Activated T-helper 1 cell treated with anti-CD3 and anti-CD28 coated beads, Interleukin-12 subunit alpha, Interleukin-12 subunit beta, Interleukin-2, Interleukin-4 antibody, amounts not matched to agents 30 ng/mL and 10 ng/mL and 1 ng/mL, durations not matched to agents 14 hours and 24 hours and 36 hours (primary cell): ENCODE data around the gene LUZP1. TPM values are rescaled to one million over a fixed set of nuclear protein-coding genes. Genes with fewer than 3 reads are reported as not detected.

Experiments
- DNase-seq: peaks from one replicate; pipeline ENCODE4 v3.0.0; 2021; ENCODE audit warnings: low spot score
- H3K27ac Mint-ChIP-seq: one replicate; pipeline ENCODE4 v1.8.0; 2021; ENCODE audit warnings: mild to moderate bottlenecking, mixed read lengths
- H3K27me3 Mint-ChIP-seq: one replicate; pipeline ENCODE4 v1.8.0; 2022; ENCODE audit warnings: mild to moderate bottlenecking, moderate library complexity, mixed read lengths; ENCODE audit not compliant: insufficient read depth
- H3K36me3 Mint-ChIP-seq: one replicate; pipeline ENCODE4 v1.8.0; 2021; ENCODE audit warnings: low read depth, mixed read lengths
- H3K4me1 Mint-ChIP-seq: one replicate; pipeline ENCODE4 v1.8.0; 2021; ENCODE audit warnings: low read depth, mixed read lengths
- H3K4me3 Mint-ChIP-seq: one replicate; pipeline ENCODE4 v1.8.0; 2021; ENCODE audit warnings: mild to moderate bottlenecking, moderate library complexity, mixed read lengths
- H3K9me3 Mint-ChIP-seq: one replicate; pipeline ENCODE4 v1.8.0; 2021; ENCODE audit warnings: mixed read lengths
- intact Hi-C: fragments of 100-400 bp; cut with micrococcal nuclease; formaldehyde crosslinking; loops from one replicate; pipeline ENCODE4 v1.15.1; 2024
- total RNA-seq: library from RNA; stranded (reverse); gene quantifications from 2 replicates; pipeline ENCODE4 v1.2.3, GENCODE V29; 2022

The LUZP1 gene
- total RNA-seq, 1 donor from 2014 or later: 27.7 TPM

DNA sequence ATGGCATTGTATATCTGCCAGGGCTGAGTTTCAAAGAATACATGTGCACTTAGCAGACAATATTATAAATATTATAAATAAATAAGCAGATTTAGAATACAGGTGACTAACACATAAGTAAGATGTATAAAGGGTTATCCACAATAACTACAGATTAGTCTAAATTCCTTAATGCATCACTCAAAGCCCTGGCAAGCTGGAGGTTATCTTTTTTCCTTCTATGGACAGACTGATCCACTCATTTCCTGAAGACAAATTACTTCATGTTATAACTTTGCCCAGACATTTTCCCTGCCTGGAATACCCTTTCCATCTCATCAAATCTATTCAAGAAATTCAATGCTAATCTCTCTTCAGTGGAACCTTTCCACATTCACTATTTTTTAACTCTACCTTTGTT, 38.8 kb downstream of the LUZP1 start:
- Mint-ChIP-seq H3K4me1 (peaks cover 21% of the 10 kb centered on the region), H3K4me3 (no peak overlapping the region), H3K27ac (no peak overlapping the region), H3K27me3 (no peaks in the 10 kb centered on the region), H3K9me3 (no peaks in the 10 kb centered on the region), H3K36me3 (peaks cover 4% of the 10 kb centered on the region)
- intact Hi-C loops: no loop called here
- no peak for DNase-seq

DNA sequence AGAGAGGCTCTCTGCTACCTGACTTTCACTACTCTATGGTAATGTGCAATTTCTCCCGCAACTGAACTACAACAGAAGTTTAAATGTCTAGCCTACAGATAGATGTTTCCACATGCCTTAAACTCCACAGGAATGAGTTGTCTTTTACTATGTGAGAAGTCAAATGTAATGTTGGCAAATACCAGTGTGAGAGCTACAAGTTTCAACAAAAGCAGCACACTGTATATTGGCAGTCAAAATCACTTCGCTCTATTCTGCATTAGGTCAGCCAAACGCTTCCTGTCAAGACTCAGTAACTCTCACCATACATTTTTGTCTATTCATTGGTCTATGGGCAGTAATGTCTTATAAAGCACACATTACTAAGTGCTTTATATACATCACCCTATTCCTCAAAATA, 41.9 kb downstream of the LUZP1 start:
- peaks cover 41% of the 10 kb centered on the region for H3K4me1 Mint-ChIP-seq
- no peaks in the 10 kb centered on the region for H3K9me3 Mint-ChIP-seq
- DNase-seq: no peak
- intact Hi-C loops: no loop called here
- H3K36me3 Mint-ChIP-seq: peaks cover 4% of the 10 kb centered on the region
- no peaks in the 10 kb centered on the region for H3K27me3 Mint-ChIP-seq
- no peak overlapping the region for H3K4me3 Mint-ChIP-seq
- no peak overlapping the region for H3K27ac Mint-ChIP-seq

DNA sequence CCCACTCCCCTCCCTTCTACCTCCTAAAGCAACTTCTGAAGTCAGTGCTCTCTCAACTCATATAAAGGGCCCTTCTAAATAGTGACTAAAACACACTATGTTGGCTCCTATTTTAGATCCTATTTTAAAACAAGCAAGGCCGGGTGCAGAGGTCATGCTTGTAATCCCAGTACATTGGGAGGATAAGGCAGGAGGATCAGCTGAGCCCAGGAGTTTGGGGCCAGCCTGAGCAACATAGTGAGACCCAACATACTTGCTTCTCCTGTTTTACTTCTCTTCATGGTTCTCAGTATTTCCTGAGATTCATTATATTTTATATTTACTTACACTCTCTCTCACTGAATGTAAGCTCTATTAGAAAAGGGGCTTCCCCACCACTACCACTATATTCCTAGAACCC, 42.5 kb downstream of the LUZP1 start:
- H3K4me3 Mint-ChIP-seq: no peak overlapping the region
- no peak overlapping the region for H3K27ac Mint-ChIP-seq
- intact Hi-C loops: no loop called here

DNA sequence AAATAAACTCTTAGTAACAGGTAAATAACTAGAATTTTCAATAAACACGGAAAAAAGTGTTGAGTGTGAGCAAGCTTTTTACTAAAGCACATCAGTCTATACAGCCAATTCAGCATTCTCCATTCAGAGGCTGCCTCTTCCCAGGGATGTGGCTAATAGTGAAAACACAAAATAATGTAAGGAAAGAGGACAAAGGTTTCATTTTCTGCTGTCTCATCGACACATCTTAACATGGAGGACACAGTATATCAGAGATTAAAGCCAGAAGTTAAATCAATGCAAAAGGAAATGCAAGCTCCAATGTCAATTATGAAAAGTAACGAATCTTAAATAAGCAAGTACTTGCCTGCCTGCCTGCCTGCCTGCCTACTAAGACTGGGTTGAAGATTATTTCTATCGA, 43.2 kb downstream of the LUZP1 start:
- peaks cover 49% of the 10 kb centered on the region for H3K4me1 Mint-ChIP-seq
- H3K9me3 Mint-ChIP-seq: no peaks in the 10 kb centered on the region
- H3K4me3 Mint-ChIP-seq: no peak overlapping the region
- H3K27ac Mint-ChIP-seq: no peak overlapping the region
- DNase-seq: no peak
- intact Hi-C loops: no loop called here
- no peaks in the 10 kb centered on the region for H3K27me3 Mint-ChIP-seq
- peaks cover 1% of the 10 kb centered on the region for H3K36me3 Mint-ChIP-seq

More for the DNA sequence above, 42.5 kb downstream of the LUZP1 start:
- Mint-ChIP-seq H3K9me3 (no peaks in the 10 kb centered on the region), H3K4me1 (peaks cover 42% of the 10 kb centered on the region), H3K36me3 (peaks cover 3% of the 10 kb centered on the region), H3K27me3 (no peaks in the 10 kb centered on the region)
- no peak for DNase-seq

DNA sequence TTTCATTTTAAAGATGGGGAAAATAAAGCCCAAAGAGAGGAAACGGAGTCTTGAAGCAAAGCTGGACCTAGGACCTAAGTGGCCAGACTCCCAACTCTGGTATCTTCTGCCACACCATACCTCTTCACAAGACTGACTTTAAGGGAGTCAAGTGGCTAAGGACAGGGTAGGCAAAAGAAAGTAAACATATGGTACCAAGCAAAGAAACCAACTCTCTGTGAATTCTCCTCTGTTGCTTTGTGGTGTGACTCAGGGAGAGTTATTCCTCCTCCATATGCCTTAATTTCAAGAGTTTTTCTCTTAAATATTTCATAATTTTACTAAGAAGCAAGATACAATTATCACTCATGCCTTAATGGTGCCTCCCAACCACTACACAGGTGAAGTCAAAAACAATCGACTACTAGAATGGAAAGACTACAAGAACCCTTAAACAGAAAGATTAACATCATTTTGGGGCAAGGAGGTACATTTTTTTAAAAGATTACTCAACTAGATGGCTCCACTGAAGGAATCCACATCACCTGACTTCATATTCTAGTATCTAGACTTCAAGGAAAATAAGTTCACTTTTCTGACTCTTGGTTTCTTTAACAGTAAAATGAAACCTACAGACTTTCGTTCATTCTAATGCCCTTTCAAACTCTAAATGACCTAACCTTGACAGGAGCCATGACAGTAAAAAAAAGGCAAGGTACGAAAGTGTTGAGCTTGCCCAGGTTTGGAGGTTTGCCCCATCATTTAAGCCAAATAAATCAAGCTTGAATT, 44.2 kb downstream of the LUZP1 start:
- no peak overlapping the region for H3K4me3 Mint-ChIP-seq

DNA sequence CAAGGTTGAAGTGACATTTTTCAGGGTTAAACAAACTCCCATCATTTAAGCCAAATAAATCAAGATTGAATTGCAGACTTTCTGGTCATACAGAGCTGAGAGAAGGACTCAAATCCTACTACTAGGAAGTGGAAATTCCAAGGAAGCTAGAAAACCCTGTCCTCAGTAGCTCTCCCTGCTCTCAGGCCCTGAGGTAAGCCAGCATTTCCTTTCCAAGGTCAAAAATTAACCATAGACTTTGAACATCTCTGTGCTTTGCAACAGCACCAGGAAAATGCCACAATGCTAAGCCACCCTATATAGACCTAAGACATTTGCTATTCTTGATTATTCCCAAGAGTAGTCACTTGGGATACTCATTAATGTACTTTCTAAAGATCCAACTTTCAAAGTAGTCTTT, 45.1 kb downstream of the LUZP1 start:
- H3K36me3 Mint-ChIP-seq: peaks cover 1% of the 10 kb centered on the region
- H3K9me3 Mint-ChIP-seq: no peaks in the 10 kb centered on the region
- intact Hi-C loops: no loop called here
- no peak overlapping the region for H3K4me3 Mint-ChIP-seq
- no peak for DNase-seq
- H3K4me1 Mint-ChIP-seq: peaks cover 66% of the 10 kb centered on the region
- H3K27ac Mint-ChIP-seq: no peak overlapping the region
- H3K27me3 Mint-ChIP-seq: no peaks in the 10 kb centered on the region

More for the DNA sequence above, 44.2 kb downstream of the LUZP1 start:
- Mint-ChIP-seq H3K9me3 (no peaks in the 10 kb centered on the region), H3K27me3 (no peaks in the 10 kb centered on the region), H3K4me1 (peaks cover 56% of the 10 kb centered on the region), H3K27ac (no peak overlapping the region), H3K36me3 (peaks cover 1% of the 10 kb centered on the region)
- DNase-seq: no peak
- intact Hi-C loops: no loop called here

DNA sequence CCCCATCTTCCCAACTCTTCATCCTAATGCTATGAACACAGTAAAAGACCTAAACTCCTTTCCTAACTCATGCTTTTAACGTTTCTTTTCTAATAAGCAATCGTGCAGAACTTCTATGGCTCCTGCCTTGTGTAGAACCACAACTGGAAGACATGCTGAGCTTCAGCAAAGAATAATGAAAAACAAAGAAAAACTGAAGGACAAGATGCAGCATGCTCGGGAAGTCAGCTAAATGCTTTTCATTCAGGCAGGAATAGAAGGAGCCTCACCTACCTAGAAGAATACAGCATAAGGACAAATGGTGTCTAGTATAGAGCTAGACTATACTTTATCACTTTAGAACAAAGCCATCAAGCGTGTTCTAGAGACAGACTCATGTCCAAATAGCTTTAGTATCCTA, 45.9 kb downstream of the LUZP1 start:
- Mint-ChIP-seq H3K27ac (no peak overlapping the region), H3K4me1 (peaks cover 69% of the 10 kb centered on the region), H3K36me3 (peaks cover 1% of the 10 kb centered on the region), H3K9me3 (no peaks in the 10 kb centered on the region), H3K27me3 (no peaks in the 10 kb centered on the region), H3K4me3 (no peak overlapping the region)
- DNase-seq: no peak
- intact Hi-C loops: no loop called here

DNA sequence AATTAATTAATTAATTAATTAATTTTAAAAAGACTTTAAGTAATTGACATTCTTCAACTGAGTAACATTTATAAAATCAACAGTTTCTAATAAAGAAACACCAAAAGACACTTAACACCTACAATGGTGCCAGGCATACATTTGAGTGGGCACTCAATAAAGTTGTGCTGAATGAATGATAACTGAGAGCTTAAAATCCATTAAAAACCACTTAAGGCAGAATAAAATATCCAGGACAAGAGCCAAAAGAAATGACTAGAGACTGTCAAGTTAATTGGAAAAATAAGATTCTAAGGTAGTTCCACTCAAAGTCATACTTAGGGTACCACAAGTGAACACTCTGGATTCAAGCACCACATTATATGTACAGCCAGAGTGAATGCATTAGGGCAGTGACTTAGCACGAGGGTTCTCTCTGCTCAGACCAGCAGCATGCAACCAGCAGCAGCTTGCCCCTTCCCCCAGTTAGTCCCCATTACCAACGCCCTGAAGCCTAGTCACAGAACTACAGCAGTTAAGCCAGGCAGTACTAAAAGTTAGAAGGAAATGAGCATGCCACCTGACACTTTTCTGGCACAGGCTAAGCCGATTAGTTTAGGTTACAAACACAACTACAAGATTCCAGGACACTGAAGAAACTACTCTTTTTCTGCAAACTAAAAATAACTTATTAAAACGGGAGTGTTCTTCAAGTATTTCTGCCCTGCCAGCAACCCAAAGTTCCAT, 46.5 kb downstream of the LUZP1 start:
- H3K27ac Mint-ChIP-seq: no peak overlapping the region
- no peak for DNase-seq
- no peak overlapping the region for H3K4me3 Mint-ChIP-seq
- H3K4me1 Mint-ChIP-seq: peaks cover 70% of the 10 kb centered on the region
- intact Hi-C loops: no loop called here
- no peaks in the 10 kb centered on the region for H3K9me3 Mint-ChIP-seq
- H3K27me3 Mint-ChIP-seq: no peaks in the 10 kb centered on the region
- H3K36me3 Mint-ChIP-seq: peaks cover 1% of the 10 kb centered on the region

DNA sequence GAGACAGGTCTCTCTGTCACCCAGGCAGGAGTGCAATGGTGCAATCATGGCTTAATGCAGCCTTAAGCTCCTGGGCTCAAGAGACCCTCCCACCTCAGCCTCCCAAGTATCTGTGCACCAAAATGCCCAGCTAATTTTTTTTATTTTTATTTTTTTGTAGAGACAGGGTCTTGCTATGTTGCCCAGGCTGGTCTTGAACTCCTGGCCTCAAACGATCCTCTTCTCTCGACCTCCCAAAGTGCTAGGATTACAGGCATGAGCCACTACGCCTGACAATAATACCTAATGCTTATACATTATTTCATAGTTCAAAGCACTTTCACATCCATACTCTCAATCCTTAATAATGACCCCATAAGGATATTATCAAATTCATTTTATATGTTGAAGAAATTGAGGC, 48.3 kb downstream of the LUZP1 start:
- H3K27me3 Mint-ChIP-seq: no peaks in the 10 kb centered on the region
- no peak overlapping the region for H3K27ac Mint-ChIP-seq
- intact Hi-C loops: no loop called here
- peaks cover 1% of the 10 kb centered on the region for H3K36me3 Mint-ChIP-seq
- DNase-seq: no peak
- no peaks in the 10 kb centered on the region for H3K9me3 Mint-ChIP-seq
- no peak overlapping the region for H3K4me3 Mint-ChIP-seq
- peaks cover 71% of the 10 kb centered on the region for H3K4me1 Mint-ChIP-seq

DNA sequence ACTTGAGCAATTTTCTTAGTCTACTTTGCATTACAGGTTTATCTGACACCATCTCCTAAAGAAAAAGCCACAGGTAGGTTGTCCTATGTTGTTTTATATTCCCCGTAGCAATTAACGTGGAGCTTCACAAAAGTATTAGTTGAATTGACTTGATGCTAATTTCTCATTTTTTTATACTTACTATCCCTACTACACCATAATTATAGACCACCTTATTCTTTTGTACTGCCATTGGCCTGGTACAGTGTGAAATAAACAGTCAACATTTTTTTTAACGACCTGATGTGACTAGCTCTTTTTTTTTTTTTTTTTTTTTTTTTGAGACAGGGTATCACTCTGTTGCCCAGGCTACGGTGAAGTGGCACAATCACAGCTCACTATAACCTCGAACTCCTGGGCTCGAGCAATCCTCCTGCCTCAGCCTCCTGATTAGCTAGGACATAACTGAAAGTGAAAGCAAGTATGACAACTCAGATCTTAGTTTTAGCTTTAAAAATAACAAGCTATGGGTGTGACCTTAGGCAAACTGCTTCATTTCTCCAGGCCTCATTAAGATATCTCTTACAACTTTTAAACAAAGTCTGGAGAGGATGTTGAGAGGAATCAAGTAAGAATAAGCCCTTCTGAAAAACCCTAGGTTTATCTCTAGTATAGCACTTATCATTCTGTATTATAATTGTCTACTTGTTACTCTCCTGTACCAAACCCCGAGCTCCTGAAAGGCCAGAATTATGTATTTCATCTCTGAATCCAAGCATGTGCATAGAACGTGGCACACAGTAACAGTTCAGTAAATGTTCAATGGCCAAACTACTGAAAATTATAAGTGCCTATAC, 49.5 kb downstream of the LUZP1 start:
- Mint-ChIP-seq H3K36me3 (peaks cover 1% of the 10 kb centered on the region), H3K9me3 (no peaks in the 10 kb centered on the region), H3K4me1 (peaks cover 70% of the 10 kb centered on the region), H3K4me3 (peak overlapping the region; percentile 9), H3K27ac (peak overlapping the region; percentile 67), H3K27me3 (no peaks in the 10 kb centered on the region)
- intact Hi-C loops: loop anchor here (1.0 to 10.0 kb wide), 5 partner anchors 9 to 406 kb away; partner anchors contain the start of gene ZNF436
- DNase-seq: peak; percentile 44

DNA sequence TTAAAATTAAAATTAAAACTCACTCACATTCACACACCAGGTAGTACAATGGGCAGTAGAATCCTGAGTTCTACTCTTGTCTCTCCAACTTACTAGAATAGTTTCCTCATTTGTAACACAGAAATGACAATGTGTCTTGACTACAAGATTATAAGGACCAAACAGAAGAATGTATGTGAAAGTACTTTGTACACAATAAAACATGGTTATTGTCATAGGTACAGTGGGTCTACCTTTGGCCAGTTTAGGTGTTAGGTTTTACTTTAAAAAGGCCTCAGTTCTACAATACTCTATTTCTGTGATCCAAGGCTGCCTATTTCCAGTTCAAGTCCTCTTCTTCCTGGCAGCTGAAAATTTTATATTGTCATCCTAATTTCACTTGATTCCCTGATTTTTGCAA, 50.2 kb downstream of the LUZP1 start:
- peak overlapping the region; percentile 9 for H3K4me3 Mint-ChIP-seq

DNA sequence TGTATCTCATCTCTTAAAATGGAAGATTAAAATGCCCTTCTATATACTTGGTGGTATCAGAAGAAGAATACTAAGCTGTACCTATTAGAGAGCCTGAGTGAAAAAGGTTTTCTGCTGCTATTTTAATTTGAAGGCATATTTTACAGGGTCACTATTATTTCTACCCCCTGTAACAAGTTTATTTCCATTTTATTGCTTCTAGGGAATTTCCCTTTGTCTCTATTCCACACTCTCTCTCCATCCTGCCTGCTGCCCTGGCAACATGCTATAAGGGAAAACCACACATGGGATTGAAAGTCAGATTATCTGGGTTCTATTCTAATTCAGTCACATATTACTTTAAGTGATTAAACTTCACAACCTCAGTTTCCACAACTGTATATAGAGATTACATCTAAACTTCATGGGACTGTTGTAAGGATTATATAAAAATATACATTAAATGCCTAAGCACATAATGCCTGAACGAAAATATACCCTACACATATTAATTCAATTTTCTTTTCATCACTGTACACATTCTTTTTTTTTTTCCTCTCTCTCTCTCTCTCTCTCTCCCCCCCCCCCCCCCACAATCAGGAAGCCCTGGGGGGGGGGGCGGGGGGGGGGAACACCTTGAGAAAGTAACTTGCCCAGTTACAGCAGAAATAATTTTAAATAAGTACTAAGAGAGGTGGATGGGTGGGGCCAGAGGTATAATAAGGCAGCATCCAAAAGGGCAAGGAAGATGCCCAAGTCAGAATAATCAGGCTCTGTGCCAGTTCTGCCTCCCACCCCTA, 51.5 kb downstream of the LUZP1 start:
- Mint-ChIP-seq H3K4me1 (peaks cover 73% of the 10 kb centered on the region), H3K27ac (no peak overlapping the region), H3K4me3 (no peak overlapping the region)

More for the DNA sequence above, 50.2 kb downstream of the LUZP1 start:
- DNase-seq: no peak
- peak overlapping the region; percentile 67 for H3K27ac Mint-ChIP-seq
- peaks cover 1% of the 10 kb centered on the region for H3K36me3 Mint-ChIP-seq
- H3K9me3 Mint-ChIP-seq: no peaks in the 10 kb centered on the region
- intact Hi-C loops: loop anchor here (2.0 to 10.0 kb wide), 3 partner anchors 18 to 406 kb away; partner anchors contain the start of gene ZNF436
- no peaks in the 10 kb centered on the region for H3K27me3 Mint-ChIP-seq
- H3K4me1 Mint-ChIP-seq: peaks cover 70% of the 10 kb centered on the region

More for the DNA sequence above, 51.5 kb downstream of the LUZP1 start:
- Mint-ChIP-seq H3K36me3 (peaks cover 3% of the 10 kb centered on the region), H3K9me3 (no peaks in the 10 kb centered on the region), H3K27me3 (no peaks in the 10 kb centered on the region)
- no peak for DNase-seq
- intact Hi-C loops: loop anchor here (10.0 kb wide), 2 partner anchors 248 to 408 kb away; partner anchors contain the start of gene ZNF436
